GM19025 (cell line): ENCODE data around the gene SLIT2.

Source experiments
- ATAC-seq: cut with Tn5 transposase; IDR thresholded peaks from one replicate; pipeline ENCODE4 v1.9.1; 2021; ENCODE audit warnings: mild to moderate bottlenecking, low read depth, moderate library complexity; ENCODE audit not compliant: unreplicated experiment

The SLIT2 gene

DNA sequence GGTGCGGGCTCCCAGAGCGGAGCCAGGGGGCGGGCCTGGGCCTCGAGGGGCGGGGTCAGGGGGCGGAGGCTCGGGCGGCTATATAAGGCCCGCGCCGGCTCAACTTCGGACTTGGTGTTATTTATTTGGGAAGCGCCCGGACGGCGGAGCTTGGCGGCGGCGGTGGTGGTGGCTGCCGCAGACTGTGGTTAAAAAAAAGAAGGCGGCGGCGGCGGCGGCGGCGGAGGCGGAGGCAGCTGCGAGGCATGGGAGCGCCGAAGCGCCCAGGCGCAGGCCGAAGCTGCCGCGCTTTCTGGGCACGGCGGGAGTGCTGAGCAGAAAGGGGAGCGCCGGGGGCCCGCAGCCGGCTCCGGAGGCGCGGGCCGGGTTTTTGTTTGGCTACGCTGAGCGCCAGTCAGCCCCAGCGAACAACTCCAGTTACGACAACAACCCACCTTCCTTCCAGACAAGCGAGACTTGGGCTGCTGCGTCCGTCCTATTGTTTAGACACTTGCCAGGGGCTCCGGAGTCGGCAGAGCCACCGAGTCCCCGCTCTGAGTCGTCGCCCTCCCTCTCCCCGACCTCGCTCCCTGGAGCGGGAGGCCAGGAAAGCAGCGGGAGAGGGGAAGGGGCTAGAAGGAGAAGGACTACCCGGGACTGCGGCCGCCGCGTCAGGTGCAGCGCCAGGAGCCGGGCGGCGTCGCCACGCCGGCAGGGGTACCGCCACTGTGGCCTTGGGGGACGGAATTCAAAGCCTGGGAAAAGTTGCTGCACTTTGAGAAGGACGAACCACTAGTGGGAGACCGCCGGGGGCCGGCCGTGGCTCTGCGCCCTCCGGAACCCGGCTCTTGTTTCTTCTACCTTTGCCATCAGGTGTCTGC lies at the start of gene SLIT2:
SLIT2 (plus strand) TSS at position 110 of the 860 bp plus-strand sequence. CDS start 1,911 bp downstream, outside the sequence.
- ATAC-seq: peak; percentile 80

DNA sequence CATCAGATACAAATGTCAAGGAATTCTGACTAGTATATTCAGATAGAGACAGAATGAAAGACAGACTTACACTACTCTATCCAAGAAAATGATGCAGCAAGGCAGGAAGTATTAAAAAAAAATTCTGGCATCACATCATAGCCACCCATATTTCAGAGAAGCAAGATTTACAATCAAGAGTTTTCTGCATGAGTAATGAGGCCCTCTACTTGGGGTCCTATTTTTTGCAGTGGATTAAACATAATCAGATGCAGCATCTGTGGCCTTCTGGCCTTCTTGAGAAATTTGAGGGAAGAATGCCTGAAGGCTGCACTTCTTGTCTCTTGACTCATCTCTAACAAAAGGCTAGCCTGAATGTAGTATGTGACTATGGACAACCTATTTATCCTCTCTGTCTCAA lies 48.2 kb upstream of the SLIT2 start:
- no peak for ATAC-seq

- ATAC-seq: no peak
Measured at GRCh38 chr4:20217521-20217920, 34.2 kb upstream of the SLIT2 start.

DNA sequence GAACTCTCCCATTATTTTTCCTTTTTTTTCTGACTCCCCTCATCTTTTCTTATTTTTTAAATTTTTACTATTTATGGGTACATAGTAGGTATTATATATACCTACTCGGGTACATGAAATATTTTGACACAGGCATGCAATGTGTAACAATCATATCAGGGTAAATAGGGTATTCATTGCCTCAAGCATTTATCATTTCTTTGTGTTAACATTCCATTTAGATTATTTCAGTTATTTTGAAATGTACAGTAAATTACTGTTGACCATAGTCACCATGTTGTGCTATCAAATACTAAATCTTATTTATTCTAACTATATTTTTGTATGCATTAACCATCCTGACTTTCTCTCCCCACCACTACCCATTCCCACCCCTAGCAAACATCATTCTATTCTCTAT lies 33.8 kb upstream of the SLIT2 start:
- no peak for ATAC-seq

DNA sequence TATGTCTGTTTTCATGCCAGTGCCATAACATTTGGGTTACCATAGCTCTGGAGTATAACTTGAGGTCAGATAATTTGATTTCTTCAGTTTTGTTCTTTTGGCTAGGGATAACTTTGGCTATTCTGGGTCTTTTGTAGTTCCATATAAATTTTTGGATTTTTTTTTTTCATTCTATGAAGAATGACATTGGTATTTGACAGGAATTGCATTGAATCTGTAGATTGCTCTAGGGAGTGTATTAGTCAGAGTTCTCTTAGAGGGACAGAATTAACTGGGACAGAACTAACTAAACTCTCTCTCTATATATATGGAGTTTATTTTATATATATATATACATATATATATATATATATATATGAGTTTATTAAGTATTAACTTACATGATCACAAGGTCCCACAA lies 32.2 kb upstream of the SLIT2 start:
- no peak for ATAC-seq

GRCh38 chr4:20237894-20238537 lies 13.7 kb upstream of the SLIT2 start:
- ATAC-seq: no peak

GRCh38 chr4:20248155-20248558 lies 3.5 kb upstream of the SLIT2 start:
- no peak for ATAC-seq

DNA sequence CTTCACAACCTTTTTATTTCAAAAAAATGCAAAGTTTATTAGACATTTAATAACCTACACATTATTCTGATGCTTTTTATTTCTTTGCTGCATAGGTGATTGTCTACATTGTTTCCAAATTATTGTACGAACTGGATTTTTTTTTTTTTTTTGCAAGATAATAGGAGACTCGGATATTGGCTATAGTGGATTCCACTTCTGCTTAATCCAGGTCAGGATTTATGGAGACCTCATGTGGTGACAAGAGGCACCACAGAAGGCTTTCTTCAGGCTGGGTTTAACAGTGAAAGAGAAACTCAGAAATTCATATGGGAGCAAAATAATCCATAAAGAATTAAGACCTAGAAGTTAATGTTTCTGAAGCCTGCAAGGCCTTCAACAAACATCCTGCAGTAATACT lies 2.4 kb upstream of the SLIT2 start:
- ATAC-seq: no peak

GRCh38 chr4:20251031-20251795 lies 492 bp upstream of the SLIT2 start:
- ATAC-seq: peak; percentile 20

- ATAC-seq: no peak
Measured at GRCh38 chr4:20252656-20253282, 1.1 kb downstream of the SLIT2 start.

- ATAC-seq: no peak
Measured at GRCh38 chr4:20253283-20253734, 1.6 kb downstream of the SLIT2 start.

- no peak for ATAC-seq
Measured at GRCh38 chr4:20253735-20254409, 2.2 kb downstream of the SLIT2 start.

- no peak for ATAC-seq
Measured at GRCh38 chr4:20254511-20255250, 3.0 kb downstream of the SLIT2 start.

- ATAC-seq: no peak
Measured at GRCh38 chr4:20255251-20255586, 3.5 kb downstream of the SLIT2 start.

DNA sequence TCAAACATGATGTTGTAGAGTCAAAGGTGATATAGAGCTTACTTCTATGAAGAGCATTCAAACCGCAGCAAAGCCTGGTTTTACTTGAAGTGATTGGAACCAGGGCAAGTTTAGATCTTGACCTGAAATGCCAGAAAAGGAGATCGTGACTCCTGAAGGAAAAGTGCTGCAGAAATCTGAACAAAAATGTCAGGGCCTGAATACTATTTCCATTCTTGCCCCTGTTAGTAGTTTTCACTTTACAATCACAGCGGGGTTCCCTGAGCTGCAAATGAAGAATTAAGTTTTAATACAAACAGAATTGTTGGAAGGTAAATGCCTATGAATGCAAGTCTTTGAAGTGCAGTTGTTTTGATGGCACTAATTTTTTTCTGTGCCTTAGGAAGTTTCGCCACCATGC lies 4.1 kb downstream of the SLIT2 start:
- ATAC-seq: no peak

DNA sequence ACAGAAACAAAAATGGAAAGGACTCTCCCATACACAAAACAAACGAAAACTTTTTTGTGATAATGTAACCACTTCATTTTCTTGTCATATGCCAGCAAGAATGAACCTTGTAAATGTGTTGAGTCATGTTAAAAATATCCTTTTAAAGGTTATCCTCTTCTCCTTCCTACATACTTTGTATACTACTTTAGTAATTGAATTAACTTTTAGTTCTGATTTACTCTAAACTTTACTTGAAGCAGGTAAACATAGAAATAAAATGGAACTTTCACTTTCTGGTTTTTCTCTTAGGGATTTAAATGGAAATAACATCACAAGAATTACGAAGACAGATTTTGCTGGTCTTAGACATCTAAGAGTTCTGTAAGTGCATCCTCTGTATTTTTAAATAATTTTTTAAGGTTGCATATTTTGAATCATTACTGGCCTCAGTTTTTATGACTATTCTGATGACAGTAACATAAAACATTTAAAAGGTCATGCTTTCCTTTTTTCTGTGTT lies 4.7 kb downstream of the SLIT2 start:
- ATAC-seq: no peak

DNA sequence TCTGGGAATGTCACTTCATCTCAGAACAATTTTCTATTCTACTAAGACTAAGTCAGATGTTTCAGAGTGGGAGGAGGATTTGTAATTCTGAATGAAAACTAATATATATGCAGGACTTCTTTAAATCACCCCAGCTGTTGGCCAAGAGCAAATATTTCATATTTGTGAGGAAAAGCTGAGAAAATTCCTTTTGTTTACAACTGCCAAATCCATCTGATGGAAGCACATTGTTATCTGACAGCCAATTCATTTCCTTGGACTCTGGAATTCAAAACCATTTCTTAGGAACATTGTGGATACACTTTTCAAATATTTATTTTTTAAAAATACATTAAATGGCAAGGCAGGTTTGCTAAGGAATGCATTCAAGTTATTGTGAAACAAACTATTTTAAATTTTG lies 8.0 kb downstream of the SLIT2 start:
- no peak for ATAC-seq

DNA sequence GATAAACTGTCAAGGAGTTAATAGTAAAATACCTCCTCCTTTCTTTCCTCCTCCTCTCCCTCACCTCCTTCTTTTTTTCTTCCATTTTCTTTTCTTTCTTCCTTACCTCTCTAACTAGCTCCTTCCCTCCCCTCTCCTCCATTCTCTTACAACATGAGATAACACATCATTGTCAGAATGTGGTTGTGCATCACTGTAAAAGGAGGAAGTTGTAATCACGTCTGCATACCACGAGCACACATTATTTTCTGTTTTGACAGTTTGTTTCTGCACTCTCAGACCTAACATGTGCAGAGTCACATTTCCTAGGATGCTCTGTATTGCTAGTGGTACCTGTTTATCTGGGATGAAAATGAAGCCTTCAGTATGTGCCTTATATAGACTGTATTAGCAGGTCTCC lies 9.1 kb downstream of the SLIT2 start:
- no peak for ATAC-seq

- no peak for ATAC-seq
Measured at GRCh38 chr4:20262221-20262620, 10.5 kb downstream of the SLIT2 start.
